ENCODE measurements around the gene PARD3B.

The PARD3B gene

DNA sequence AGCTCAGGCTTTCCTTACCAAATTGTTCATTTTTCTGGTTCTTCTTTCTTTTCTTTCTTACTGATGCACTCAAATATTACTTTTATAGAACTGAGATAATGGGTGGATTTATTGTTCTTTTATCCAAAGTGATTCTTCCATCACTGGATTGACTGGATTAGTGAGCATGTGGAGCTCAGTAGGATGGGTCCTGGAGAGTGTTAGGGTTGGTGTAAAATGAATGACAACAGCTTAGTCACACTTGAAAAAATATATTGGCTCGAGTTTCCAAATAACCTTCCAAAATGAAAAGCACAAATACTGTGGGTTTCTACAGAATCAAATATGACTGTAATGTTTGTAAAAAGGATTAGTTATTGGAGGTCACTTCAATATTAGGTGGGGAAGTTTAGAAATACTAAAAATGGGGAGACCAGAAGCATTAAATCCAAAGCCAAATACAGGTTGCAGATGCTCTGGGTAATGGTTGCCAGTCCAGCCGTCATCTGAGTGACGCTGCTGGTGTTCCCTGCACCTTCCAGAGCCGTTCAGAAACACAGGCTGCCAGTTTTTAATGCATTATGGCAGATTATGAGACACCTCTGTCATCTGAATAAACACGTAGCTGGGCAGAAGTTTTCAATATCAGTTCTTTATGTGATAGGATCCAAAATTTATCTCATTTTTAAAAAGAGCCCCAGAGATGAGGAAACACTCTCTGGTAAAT lies 842.2 kb downstream of the PARD3B start:
- no peak for DNase-seq (ENCODE audit: low read depth, low spot score)

DNA sequence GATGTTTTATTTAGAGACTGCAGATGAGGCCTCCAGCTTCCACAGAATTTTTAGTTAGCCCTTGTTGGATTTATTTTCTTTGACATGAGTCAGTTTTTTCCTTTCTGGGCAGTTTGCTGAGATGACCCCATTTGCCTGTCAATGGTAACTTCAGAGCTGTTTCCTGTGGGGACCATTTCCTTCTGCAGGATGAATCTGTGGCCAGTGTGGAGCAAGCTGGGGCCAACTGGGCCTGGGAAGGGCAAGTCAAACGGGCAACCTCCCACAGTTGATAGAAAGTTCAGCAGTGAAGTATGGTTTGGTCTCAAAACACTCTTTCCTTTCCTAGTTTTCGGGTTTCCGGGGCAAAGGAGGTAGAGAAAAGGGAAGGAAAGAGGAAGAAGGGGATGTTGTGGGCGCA lies 845.6 kb downstream of the PARD3B start:
- DNase-seq (ENCODE audit: low read depth, low spot score) = no peak

DNA sequence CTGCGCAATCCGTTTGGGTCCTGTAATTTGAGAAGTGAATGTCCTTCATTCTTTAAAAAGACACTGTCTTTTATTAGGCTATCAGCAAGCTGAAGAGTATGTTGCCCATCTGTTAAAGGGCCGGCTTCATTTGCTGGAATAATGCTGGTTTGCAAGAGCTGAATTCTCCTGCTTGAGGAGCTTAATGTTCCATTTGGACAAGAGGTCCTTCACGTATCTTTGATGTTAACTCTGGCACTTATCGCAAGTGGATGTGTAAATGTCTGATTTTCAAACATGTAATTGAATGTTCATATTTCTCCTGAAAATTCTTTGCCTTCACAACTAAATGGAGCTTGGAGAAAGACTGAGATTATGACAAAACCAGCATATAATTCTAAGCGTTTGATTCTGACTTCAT lies 856.2 kb downstream of the PARD3B start:
- DNase-seq (ENCODE audit: low read depth, low spot score) = no peak

GRCh38 chr2:205402011-205402410 lies 856.7 kb downstream of the PARD3B start:
- no peak for DNase-seq (ENCODE audit: low read depth, low spot score)

GRCh38 chr2:205403244-205403825 lies 858.1 kb downstream of the PARD3B start:
- DNase-seq (ENCODE audit: low read depth, low spot score) = no peak

DNA sequence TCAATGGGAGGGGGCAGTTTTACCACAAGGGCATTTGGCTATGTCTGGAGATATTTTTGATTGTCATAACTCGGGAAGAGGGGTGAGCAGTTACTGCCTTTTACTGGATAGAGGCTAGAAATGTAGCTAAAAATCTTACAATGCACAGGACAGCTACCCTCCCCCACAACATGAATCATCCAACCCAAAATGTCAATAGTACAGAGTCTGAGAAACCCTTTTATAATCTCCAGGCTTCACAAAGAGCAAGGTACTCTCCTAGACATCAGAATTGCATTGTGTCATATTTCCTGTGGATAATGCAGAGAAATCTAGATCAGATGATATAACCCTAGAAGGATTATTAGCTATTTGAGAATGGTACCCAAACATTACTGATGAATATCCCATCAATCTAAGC lies 859.9 kb downstream of the PARD3B start:
- no peak for DNase-seq (ENCODE audit: low read depth, low spot score)

DNA sequence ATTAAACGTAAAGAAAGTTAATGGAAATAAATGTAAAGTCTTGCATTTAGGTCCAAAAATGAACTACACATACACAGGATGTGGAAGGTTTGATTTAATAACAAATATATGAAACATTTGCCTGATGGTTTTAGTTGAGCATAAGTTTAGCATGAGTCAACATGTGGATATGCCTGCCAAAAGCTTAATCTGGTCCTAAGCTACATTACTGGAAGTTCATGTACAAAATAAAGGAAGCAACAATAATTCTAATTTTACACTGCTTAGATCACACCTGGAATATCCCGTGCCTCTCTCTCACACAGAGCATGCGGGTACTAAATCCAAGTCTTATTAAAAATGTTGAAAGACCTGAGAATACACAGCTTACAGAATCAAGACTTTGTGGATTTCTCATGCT lies 860.5 kb downstream of the PARD3B start:
- DNase-seq (ENCODE audit: low read depth, low spot score) = no peak

- no peak for DNase-seq (ENCODE audit: low read depth, low spot score)
Observed at GRCh38 chr2:205407984-205408383, 862.7 kb downstream of the PARD3B start.

GRCh38 chr2:205408696-205409095 lies 863.4 kb downstream of the PARD3B start:
- no peak for DNase-seq (ENCODE audit: low read depth, low spot score)

GRCh38 chr2:205409411-205409810 lies 864.1 kb downstream of the PARD3B start:
- DNase-seq (ENCODE audit: low read depth, low spot score) = no peak

- DNase-seq (ENCODE audit: low read depth, low spot score) = no peak
Observed at GRCh38 chr2:205411558-205411957, 866.3 kb downstream of the PARD3B start.

DNA sequence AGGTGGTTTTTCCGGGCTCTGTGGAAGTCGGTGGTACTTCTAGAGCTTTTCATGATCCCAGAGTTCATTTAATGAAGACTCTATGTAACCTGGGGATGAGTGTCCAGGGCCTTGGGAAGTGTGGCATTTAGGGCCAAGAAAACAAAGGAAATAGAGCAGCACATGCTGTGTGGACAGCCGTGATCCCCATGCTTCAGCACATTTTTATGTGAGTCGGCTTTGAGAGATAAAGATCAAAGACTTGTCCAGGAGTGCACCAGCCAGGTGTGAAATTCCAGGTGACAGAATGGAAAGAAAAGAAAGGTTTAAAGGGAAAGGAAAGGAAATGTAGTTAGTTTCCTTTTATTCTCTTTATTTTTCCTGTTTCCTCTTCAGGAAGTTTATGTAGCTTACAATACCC lies 879.1 kb downstream of the PARD3B start:
- peak; percentile 52 for DNase-seq (ENCODE audit: low read depth, low spot score)

DNA sequence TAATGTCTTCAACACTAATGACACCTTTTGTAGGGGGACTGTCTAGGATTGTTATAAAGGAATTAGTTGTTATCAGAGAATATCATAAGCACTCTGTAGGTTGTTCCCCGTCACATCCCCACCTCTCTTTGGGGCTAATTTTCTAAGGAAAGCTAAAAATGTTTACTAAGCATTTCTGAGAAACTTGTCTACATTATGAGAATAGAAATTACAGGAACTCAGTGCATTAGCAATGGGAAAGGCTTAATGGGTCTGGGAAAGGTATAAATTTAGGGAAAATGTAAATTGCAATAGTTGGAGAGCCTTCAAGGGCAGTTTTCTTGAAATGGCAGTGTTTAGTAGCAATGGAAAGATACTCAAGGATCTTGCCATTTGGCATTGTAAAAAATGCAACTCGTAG lies 879.8 kb downstream of the PARD3B start:
- DNase-seq (ENCODE audit: low read depth, low spot score) = no peak

- DNase-seq (ENCODE audit: low read depth, low spot score) = no peak
Observed at GRCh38 chr2:205427112-205427511, 881.8 kb downstream of the PARD3B start.

DNA sequence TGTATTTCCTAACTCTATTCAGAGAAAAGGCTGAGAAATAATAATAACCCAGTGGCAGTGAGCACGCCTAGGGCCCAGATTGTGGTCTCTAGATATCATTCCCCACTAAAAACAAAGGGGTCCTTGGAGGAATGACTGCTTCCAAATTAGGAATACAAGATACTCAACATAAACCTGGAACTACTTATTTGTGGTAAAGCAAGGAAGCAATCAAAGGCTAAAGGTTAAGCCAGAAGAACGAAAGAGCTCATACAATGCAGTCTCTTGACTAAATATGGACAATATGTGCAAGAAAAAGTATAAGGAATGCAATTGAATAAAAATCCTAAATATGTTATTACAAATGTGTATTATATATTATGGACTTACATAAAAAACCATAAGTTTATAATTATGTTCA lies 883.5 kb downstream of the PARD3B start:
- DNase-seq (ENCODE audit: low read depth, low spot score) = no peak

DNA sequence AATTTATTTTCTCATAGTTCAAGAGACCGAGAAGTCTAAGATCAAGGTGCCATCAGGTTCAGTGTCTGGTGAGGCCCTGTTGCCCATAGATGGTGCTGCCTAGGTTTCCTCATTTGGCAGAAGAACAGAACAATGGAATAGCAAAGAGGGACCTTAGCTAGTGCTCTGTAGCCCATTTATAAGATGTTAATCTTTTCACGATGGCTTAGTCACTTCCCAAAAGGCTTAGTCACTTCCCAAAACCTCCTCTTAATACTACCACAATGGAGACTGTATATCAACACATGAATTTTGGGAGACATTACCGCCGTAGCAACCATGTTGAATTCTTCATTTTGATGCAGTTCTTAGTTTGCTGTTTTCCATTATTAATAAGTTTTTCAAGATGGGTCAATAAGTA lies 890.7 kb downstream of the PARD3B start:
- DNase-seq (ENCODE audit: low read depth, low spot score) = no peak

- no peak for DNase-seq (ENCODE audit: low read depth, low spot score)
Observed at GRCh38 chr2:205438241-205438640, 893.0 kb downstream of the PARD3B start.

DNA sequence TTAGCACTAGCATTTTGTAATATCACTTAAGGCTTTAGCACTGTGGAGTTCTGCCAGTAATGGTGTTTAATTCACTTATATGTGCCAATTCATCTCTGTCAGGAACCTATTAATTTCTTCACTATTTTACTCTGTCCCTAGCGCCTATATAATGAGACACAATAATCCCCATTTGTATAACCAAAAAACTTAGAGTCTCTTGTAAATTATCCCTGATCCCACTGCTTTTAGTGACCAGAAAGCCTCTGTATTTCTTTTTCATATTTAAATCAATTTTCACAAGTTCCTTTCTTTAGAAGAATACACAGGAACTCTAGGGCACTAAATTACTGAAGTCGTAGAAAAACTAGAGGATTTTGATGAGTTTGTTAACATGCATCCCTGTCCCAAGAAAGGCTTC lies 894.3 kb downstream of the PARD3B start:
- DNase-seq (ENCODE audit: low read depth, low spot score) = no peak

GRCh38 chr2:205441524-205441923 lies 896.2 kb downstream of the PARD3B start:
- no peak for DNase-seq (ENCODE audit: low read depth, low spot score)

- DNase-seq (ENCODE audit: low read depth, low spot score) = no peak
Observed at GRCh38 chr2:205448189-205448588, 902.9 kb downstream of the PARD3B start.

- no peak for DNase-seq (ENCODE audit: low read depth, low spot score)
Observed at GRCh38 chr2:205451901-205452512, 906.7 kb downstream of the PARD3B start.

- no peak for DNase-seq (ENCODE audit: low read depth, low spot score)
Observed at GRCh38 chr2:205453202-205453601, 907.9 kb downstream of the PARD3B start.

- no peak for DNase-seq (ENCODE audit: low read depth, low spot score)
Observed at GRCh38 chr2:205456682-205457081, 911.4 kb downstream of the PARD3B start.

All from ELF-1 (cell line).